K562 (cell line): Measurements from ENCODE around the gene INO80E. TPM values are rescaled to one million over a fixed set of nuclear protein-coding genes. Genes with fewer than 3 reads are reported as not detected.

Experiments
- ASH1L ChIP-seq: fragments of 450-650 bp; IDR thresholded peaks from 2 replicates; pipeline ENCODE4 v1.6.1; 2018; ENCODE audit warnings: borderline replicate concordance, mild to moderate bottlenecking, low read depth; ENCODE audit not compliant: partially characterized antibody
- CXXC5 ChIP-seq: fragments of 250-450 bp; sonication (Bioruptor Pico); IDR thresholded peaks from 2 replicates; pipeline ENCODE4 v1.8.0; 2022; ENCODE audit warnings: inconsistent platforms, mild to moderate bottlenecking, moderate library complexity
- GATAD2A ChIP-seq: fragments of 450-650 bp; IDR thresholded peaks from 2 replicates; pipeline ENCODE4 v1.6.1; 2017
- HNRNPL ChIP-seq: fragments of 200-400 bp; formaldehyde crosslinking; IDR thresholded peaks from 2 replicates; pipeline ENCODE4 v1.6.1; 2017; ENCODE audit warnings: low read depth, mild to moderate bottlenecking, low read length
- IRF2 ChIP-seq: sonication (generic); formaldehyde crosslinking; IDR thresholded peaks from 2 replicates; pipeline ENCODE4 v1.8.1; 2022; ENCODE audit warnings: mild to moderate bottlenecking, missing genetic modification reagents
- MAZ ChIP-seq, 2 experiments: fragments of 450-650 bp in 1 of 2; sonication (generic) in 1 of 2; formaldehyde crosslinking; IDR thresholded peaks in 1 of 2; conservative IDR thresholded peaks in 1 of 2; 2 replicates each; pipeline versions ENCODE4 v1.4.0 to v1.5.0; 2020; ENCODE audit warnings: mild to moderate bottlenecking in 1 of 2, missing genetic modification reagents in 1 of 2
- MYBL2 ChIP-seq, 2 experiments: fragments of 450-650 bp in 1 of 2; sonication (generic) in 1 of 2; formaldehyde crosslinking in 1 of 2; IDR thresholded peaks; 2 replicates each; pipeline versions ENCODE4 v1.6.1 to v1.8.1; 2017 to 2022; ENCODE audit warnings: borderline replicate concordance in 1 of 2, inconsistent platforms in 1 of 2, low read depth in 1 of 2, mild to moderate bottlenecking in 1 of 2, missing genetic modification reagents in 1 of 2, moderate library complexity in 1 of 2
- NR4A1 ChIP-seq, 2 experiments: fragments of 250-450 bp in 1 of 2; fragments of 450-650 bp in 1 of 2; sonication (Bioruptor Pico) in 1 of 2; IDR thresholded peaks; 2 replicates each; pipeline versions ENCODE4 v1.4.0 to v1.6.1; 2016 to 2020; ENCODE audit warnings: mild to moderate bottlenecking in 2 of 2, missing compliant biosample characterization in 1 of 2, missing genetic modification characterization in 1 of 2, moderate library complexity in 1 of 2
- PTTG1 ChIP-seq: fragments of 450-650 bp; IDR thresholded peaks from 2 replicates; pipeline ENCODE4 v1.6.1; 2016; ENCODE audit warnings: low read depth, mild to moderate bottlenecking, missing genetic modification characterization, missing compliant biosample characterization
- RFX5 ChIP-seq: IDR thresholded peaks from 2 replicates; pipeline ENCODE4 v1.6.1; 2011; ENCODE audit warnings: low read depth, mild to moderate bottlenecking, improper control_type of control experiment, low read length
- SUPT5H ChIP-seq: fragments of 450-650 bp; IDR thresholded peaks from 2 replicates; pipeline ENCODE4 v1.6.1; 2016
- TAF15 ChIP-seq: fragments of 200-400 bp; formaldehyde crosslinking; IDR thresholded peaks from 2 replicates; pipeline ENCODE4 v1.6.1; 2017; ENCODE audit warnings: mild to moderate bottlenecking, low read depth, low read length, moderate library complexity
- TCFL5 ChIP-seq: fragments of 250-450 bp; sonication (Bioruptor Pico); conservative IDR thresholded peaks from 2 replicates; pipeline ENCODE4 v1.6.1; 2021; ENCODE audit warnings: mild to moderate bottlenecking, moderate library complexity, matching md5 sums
- ZBTB17 ChIP-seq: fragments of 450-650 bp; formaldehyde crosslinking; IDR thresholded peaks from 2 replicates; pipeline ENCODE4 v1.4.0; 2020; ENCODE audit warnings: mild to moderate bottlenecking
- ZNF174 ChIP-seq: fragments of 250-450 bp; sonication (Bioruptor Pico); IDR thresholded peaks from 2 replicates; pipeline ENCODE4 v1.4.0; 2020; ENCODE audit warnings: mild to moderate bottlenecking
- ZNF212 ChIP-seq: fragments of 450-650 bp; formaldehyde crosslinking; IDR thresholded peaks from 2 replicates; pipeline ENCODE4 v1.4.0; 2020; ENCODE audit warnings: mild to moderate bottlenecking
- ZNF311 ChIP-seq: fragments of 250-450 bp; sonication (Bioruptor Pico); IDR thresholded peaks from 2 replicates; pipeline ENCODE4 v1.4.0; 2020; ENCODE audit warnings: mild to moderate bottlenecking, moderate library complexity
- polyA plus RNA-seq, 8 experiments: library from polyadenylated mRNA; depleted of rRNA in 4 of 8; stranded (reverse) in 5 of 8; unstranded in 3 of 8; fragments of >200 nt; fragmentation: Nextera tagmentation in 2 of 8; fragmentation: Illumina TruSeq in 1 of 8; extraction: Ambion mirVana in 2 of 8; extraction: Trizol in 1 of 8; gene quantifications; 2 replicates each; pipeline versions ENCODE4 v1.2.1 to v1.2.3, GENCODE V29; 2011 to 2014; ENCODE audit warnings: inconsistent platforms in 1 of 8, missing spikeins in 1 of 8
- total RNA-seq, 7 experiments: library from RNA; depleted of rRNA in 6 of 7; stranded (reverse); fragments of >200 nt in 6 of 7; fragmentation: Illumina TruSeq in 2 of 7; extraction: Trizol in 2 of 7; gene quantifications; 2 replicates each; pipeline versions ENCODE4 v1.2.1 to v1.2.3, GENCODE V29; 2011 to 2021; ENCODE audit warnings: low replicate concordance in 1 of 7
- TF ChIP-seq, protein P1 (sequence below), 3 experiments: fragments of 200-800 bp in 1 of 3; fragments of 250-450 bp in 1 of 3; fragments of 450-650 bp in 1 of 3; sonication (Bioruptor Pico) in 1 of 3; sonication (Bioruptor generic) in 1 of 3; formaldehyde crosslinking in 1 of 3; IDR thresholded peaks; 2 replicates each; pipeline versions ENCODE4 v1.6.1 to v1.8.0; 2016 to 2022; ENCODE audit warnings: mild to moderate bottlenecking in 2 of 3, missing genetic modification characterization in 2 of 3, missing compliant biosample characterization in 1 of 3, moderate library complexity in 1 of 3
- TF ChIP-seq, protein P2 (sequence below), 2 experiments: fragments of 450-650 bp; conservative IDR thresholded peaks; 2 replicates each; pipeline ENCODE4 v1.6.1; 2017; ENCODE audit warnings: mild to moderate bottlenecking in 2 of 2, moderate library complexity in 2 of 2
- TF ChIP-seq, protein P3 (sequence below): fragments of 450-650 bp; IDR thresholded peaks from 2 replicates; pipeline ENCODE4 v1.6.1; 2014; ENCODE audit warnings: low read depth, mild to moderate bottlenecking, moderate library complexity, borderline replicate concordance

The INO80E gene
- total and polyA plus RNA-seq, 9 of the 15 experiments (the other 6 are each of a cell fraction or from before 2014, with no cell fraction given): 0.31 to 102 (median 49.3) TPM

DNA sequence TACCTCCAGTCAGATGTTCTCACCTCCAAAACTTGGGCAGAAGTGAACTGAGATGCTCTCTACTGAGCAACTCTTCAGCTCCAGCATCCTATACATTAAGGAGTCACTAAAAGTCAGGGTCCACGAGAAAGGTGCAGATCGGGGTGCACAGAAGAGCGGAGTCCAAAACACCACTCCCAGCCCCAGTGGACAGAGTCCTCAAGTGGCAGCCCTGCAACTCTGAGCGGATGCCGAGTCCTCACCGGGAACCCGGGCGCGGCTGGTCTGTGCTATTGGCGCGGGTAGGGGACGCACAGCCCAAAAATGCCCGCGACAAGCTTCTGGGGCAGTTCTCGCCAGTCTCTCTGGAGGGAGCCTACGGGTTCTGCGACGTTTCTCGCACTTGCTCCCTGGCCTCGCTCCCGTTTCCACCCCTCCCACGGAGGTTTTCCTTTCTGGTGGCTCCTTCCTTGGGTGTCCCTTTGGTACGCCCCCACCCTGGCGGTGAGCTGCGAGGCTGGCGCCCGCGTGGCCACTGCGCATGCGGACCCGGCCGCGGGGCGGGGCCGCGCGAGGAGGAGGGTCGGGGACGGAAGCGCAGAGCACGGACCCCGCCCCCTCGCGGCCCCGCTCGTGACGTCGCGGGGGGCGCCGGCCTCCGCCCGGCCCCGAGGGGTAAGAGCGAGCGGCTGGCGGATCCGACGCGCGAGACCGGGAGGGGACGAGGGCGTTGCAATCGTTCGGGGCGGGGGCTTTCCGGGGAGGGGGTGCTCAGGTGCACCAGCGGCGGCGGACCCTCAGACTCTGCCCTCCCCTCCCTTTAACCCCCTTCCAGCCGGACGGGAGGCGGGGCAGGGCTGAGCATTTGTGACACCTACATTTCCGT lies 34.3 kb upstream of the INO80E start, which contains the start of gene TMEM219 (continued):
- TF ChIP-seq, protein P1, sequence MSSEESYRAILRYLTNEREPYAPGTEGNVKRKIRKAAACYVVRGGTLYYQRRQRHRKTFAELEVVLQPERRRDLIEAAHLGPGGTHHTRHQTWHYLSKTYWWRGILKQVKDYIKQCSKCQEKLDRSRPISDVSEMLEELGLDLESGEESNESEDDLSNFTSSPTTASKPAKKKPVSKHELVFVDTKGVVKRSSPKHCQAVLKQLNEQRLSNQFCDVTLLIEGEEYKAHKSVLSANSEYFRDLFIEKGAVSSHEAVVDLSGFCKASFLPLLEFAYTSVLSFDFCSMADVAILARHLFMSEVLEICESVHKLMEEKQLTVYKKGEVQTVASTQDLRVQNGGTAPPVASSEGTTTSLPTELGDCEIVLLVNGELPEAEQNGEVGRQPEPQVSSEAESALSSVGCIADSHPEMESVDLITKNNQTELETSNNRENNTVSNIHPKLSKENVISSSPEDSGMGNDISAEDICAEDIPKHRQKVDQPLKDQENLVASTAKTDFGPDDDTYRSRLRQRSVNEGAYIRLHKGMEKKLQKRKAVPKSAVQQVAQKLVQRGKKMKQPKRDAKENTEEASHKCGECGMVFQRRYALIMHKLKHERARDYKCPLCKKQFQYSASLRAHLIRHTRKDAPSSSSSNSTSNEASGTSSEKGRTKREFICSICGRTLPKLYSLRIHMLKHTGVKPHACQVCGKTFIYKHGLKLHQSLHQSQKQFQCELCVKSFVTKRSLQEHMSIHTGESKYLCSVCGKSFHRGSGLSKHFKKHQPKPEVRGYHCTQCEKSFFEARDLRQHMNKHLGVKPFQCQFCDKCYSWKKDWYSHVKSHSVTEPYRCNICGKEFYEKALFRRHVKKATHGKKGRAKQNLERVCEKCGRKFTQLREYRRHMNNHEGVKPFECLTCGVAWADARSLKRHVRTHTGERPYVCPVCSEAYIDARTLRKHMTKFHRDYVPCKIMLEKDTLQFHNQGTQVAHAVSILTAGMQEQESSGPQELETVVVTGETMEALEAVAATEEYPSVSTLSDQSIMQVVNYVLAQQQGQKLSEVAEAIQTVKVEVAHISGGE (CRISPR knock-in tag; IDR thresholded peaks at IDR 0.05): peak in 1 of 3 experiments; percentile 70; a peak in 2 of 6 replicates
- TF ChIP-seq MAZ (CRISPR knock-in tag; conservative IDR thresholded peaks at IDR 0.05 in 1 of 2, IDR thresholded peaks at IDR 0.05 in 1 of 2) (peak; percentile 90 to 96), HNRNPL (no peak), IRF2 (no peak), NR4A1 (CRISPR knock-in tag; IDR thresholded peaks at IDR 0.05) (no peak), NR4A1 (tag; IDR thresholded peaks at IDR 0.05) (no peak), RFX5 (no peak), GATAD2A (no peak; the same call in 1 of the 2 replicates), PTTG1 (tag) (no peak), TCFL5 (CRISPR knock-in tag) (no peak), ZNF311 (no peak), SUPT5H (peak; percentile 74), ASH1L (peak; percentile 59), ZNF212 (no peak), CXXC5 (CRISPR knock-in tag) (peak; percentile 78), ZNF174 (CRISPR knock-in tag) (no peak), TAF15 (no peak), ZBTB17 (CRISPR knock-in tag) (no peak), MYBL2 (IDR thresholded peaks at IDR 0.05; ENCODE audit: low read depth) (no peak), MYBL2 (CRISPR knock-in tag; IDR thresholded peaks at IDR 0.05; ENCODE audit: borderline replicate concordance) (no peak)
- TF ChIP-seq, protein P2, sequence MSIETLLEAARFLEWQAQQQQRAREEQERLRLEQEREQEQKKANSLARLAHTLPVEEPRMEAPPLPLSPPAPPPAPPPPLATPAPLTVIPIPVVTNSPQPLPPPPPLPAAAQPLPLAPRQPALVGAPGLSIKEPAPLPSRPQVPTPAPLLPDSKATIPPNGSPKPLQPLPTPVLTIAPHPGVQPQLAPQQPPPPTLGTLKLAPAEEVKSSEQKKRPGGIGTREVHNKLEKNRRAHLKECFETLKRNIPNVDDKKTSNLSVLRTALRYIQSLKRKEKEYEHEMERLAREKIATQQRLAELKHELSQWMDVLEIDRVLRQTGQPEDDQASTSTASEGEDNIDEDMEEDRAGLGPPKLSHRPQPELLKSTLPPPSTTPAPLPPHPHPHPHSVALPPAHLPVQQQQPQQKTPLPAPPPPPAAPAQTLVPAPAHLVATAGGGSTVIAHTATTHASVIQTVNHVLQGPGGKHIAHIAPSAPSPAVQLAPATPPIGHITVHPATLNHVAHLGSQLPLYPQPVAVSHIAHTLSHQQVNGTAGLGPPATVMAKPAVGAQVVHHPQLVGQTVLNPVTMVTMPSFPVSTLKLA (conservative IDR thresholded peaks at IDR 0.05): peak in 1 of 2 experiments; percentile 61; a peak in 2 of 4 replicates
- TF ChIP-seq, protein P3, sequence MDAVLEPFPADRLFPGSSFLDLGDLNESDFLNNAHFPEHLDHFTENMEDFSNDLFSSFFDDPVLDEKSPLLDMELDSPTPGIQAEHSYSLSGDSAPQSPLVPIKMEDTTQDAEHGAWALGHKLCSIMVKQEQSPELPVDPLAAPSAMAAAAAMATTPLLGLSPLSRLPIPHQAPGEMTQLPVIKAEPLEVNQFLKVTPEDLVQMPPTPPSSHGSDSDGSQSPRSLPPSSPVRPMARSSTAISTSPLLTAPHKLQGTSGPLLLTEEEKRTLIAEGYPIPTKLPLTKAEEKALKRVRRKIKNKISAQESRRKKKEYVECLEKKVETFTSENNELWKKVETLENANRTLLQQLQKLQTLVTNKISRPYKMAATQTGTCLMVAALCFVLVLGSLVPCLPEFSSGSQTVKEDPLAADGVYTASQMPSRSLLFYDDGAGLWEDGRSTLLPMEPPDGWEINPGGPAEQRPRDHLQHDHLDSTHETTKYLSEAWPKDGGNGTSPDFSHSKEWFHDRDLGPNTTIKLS: peak; percentile 80
